ACHN (cell line): ENCODE results near the gene HK1.

Experiments used
- DNase-seq: peaks from one replicate; pipeline ENCODE4 v3.0.0-alpha.2; 2015
- in situ Hi-C: cut with HindIII; loops from 2 replicates; pipeline ENCODE4 v1.10.0; 2017; ENCODE audit warnings: low sequenced_read_pairs, low pct_ligation_motif_present, low pct_unique_long_range_greater_than_20kb

HK1 gene

DNA sequence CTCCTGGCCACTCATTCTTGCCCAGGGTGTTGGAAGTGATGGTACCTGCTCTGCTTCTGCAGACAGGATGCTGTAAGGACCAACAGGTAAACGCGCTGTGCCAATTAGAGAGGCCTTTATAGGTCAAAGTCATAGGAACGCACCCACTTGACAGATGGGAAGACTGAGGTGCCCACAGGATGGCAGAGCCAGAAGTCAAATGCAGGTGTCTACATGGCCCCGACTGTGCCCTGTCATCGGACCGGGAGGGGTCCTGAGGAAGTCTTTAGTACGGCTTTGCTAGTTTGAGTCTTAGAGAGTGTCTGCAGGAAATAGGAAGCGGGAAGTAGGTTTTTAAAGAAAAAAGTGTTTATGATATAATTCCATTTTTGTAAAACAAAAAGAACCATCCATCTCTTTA is 57.3 kb downstream of the HK1 start:
- in situ Hi-C loops: no loop called here
- no peak for DNase-seq

DNA sequence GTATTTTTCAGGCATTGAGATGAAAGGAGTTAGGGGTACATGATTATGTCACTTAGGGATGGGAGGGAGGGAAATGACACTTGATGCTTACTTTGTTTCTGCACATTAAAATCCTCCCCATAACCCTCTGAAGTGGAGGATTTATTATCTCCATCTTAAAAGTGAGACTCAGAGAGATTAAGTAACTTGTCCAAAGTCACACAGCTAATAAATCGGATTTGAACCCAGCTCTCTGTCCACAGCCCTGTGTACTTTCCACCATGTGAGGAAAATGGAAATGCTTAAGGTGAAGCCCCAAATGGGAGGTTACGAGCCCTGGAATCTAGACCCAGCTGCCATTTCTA is 58.6 kb downstream of the HK1 start:
- in situ Hi-C loops: no loop called here
- no peak for DNase-seq

GRCh38 chr10:69337296-69338132 is 59.2 kb downstream of the HK1 start:
- DNase-seq: no peak
- in situ Hi-C loops: no loop called here

GRCh38 chr10:69338133-69338456 is 59.8 kb downstream of the HK1 start:
- no peak for DNase-seq
- in situ Hi-C loops: no loop called here

GRCh38 chr10:69338547-69339450 is 60.5 kb downstream of the HK1 start:
- DNase-seq: no peak
- in situ Hi-C loops: no loop called here

- in situ Hi-C loops: no loop called here
- no peak for DNase-seq
These were observed 62.4 kb downstream of the HK1 start for GRCh38 chr10:69340695-69341094.

DNA sequence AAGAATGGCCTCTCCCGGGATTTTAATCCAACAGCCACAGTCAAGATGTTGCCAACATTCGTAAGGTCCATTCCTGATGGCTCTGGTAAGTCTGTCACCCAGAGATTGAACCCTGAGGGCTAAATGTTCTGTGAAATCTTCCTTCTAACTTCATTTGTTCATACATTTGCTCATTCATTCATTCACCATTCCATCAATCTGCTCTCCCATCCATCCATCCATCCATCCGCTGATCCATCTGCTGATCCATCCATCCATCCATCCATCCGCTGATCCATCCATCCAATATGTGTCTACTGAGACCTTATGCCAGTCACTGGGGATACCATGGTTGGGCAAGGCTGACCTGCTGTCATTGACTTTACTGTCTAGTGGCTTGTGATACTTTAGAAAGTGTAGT is 65.6 kb downstream of the HK1 start:
- in situ Hi-C loops: no loop called here
- DNase-seq: no peak

DNA sequence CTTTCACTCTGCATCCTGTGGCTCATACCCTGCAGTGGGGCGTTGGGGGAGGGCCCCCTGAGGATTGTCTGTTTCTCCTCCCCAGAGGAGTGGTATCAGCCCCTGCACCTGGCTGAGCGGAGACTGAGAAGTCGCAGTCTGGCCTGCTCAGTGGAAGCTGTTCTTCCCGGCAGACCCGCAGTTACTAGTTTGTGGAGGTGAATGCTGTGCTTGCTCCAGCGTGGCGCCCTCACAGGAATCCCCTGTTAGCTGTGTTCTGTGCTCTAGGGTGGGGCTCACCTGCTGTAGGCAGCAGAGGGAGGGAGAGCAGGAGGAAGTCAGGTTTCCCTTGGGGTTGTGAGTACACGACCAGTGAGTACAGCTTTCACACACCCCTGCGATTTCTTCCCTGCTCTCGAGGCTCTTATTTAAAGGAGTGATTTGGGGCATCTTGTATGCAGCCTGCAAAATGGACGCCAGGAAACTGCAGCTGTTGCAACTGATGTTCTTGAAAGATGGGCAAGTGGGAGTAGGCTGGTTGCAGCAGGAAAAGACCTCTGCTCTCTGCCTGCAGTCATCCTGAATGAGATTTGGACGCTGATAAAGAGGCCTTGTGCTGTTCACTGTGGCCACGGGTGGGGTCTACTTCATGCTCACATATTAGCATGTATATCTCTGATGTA is 66.4 kb downstream of the HK1 start:
- in situ Hi-C loops: no loop called here
- DNase-seq: no peak

- in situ Hi-C loops: no loop called here
- DNase-seq: no peak
These were observed 67.1 kb downstream of the HK1 start for GRCh38 chr10:69345402-69345801.

DNA sequence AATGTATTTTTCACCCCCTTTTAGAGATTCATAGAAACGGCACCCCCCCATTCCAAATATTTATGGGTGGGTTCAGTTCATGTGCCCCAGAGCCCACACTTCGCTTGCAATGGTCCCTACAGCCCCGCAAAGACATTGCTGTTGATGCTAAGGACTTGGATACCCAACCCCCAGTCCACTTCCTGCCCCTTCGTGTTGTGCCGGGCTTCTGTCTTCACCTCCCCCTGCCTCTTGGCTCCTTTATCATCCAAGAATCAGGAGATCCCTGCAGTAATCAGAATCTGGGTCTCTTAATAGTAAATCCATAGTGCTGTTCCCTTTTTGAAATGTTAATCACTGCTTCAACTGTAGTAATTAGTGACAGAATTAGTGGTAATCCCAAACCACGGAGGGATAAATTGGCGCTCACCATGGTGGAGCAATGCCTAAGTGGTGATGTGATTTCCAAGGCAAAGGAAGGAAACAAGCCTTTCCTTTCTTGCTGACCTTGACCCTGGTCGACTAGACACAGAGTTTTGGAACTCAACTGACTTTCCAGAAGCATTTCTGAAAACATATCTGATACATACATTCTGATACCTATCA is 67.7 kb downstream of the HK1 start:
- in situ Hi-C loops: no loop called here
- DNase-seq: no peak

DNA sequence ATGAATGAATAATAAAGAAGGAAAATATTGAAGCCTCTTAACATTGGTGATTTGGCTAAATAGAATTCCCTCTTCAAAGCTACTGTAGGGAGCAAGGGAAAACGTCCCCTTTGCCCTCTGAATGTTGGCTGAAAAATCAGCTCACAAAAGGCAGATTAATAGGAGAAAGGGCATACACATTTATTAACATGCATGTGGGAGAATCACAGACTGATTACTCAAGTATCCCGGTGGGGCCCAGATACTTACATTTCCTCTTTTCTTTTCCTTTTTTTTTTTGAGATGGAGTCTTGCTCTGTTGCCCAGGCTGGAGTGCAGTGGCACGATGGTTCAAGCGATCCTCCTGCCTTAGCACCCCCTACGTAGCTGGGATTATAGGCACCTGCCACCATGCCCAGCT is 68.5 kb downstream of the HK1 start:
- in situ Hi-C loops: no loop called here
- no peak for DNase-seq

DNA sequence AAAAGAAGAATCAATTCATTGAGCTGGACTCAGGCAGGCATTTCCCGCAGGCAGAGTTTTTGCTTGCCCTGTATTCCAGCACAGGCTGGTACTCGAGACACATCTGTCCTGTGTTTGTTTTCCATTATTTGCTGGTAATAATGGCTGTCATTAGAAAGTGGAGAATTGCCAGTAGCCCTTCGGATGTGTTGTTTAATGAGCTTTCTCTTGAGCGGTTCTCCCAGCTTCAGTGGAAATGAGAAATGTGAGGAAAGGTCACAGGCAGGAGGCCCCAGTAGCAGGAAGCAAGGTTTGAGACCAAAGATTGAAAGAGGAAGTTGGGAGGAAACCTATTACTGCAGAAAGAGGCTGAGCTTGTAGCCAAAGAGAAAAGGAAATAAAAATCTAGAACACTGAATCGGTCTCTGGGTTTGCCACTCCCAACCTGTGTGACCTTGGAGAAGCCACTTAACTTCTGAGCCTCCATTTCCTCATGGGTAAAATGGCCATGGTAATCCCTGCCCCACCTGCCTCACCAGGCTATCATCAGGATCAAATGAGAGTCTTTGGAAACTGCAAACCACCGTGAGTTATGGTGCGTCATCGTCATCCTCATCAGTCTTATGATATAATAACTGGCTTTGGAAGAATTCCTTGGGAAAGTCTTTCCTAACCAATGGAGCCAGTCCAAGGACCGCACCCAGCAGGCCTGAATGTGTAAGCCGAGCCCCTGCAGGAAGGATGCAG is 70.7 kb downstream of the HK1 start:
- DNase-seq: no peak
- in situ Hi-C loops: no loop called here

DNA sequence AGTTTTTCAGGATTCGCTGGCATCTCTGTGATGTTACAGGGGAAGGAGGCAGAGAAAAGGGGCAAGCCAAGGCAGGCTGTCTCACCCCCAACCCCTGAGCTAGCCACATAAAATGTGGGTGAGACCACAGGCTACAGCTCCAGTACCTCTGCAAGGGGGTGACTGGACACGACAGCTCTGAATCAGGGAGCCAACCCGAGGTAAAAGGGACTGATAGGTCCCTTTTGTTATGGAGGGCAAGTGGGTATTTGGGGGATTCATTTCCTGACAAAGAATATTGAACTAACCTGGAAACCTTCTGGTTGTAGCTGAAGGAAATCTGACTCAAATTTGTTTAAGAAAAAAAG is 71.2 kb downstream of the HK1 start:
- in situ Hi-C loops: no loop called here
- no peak for DNase-seq

GRCh38 chr10:69351589-69351988 is 73.3 kb downstream of the HK1 start:
- in situ Hi-C loops: no loop called here

GRCh38 chr10:69352569-69353264 is 74.4 kb downstream of the HK1 start:
- DNase-seq: no peak
- in situ Hi-C loops: no loop called here

More at GRCh38 chr10:69351589-69351988, 73.3 kb downstream of the HK1 start:
- no peak for DNase-seq

DNA sequence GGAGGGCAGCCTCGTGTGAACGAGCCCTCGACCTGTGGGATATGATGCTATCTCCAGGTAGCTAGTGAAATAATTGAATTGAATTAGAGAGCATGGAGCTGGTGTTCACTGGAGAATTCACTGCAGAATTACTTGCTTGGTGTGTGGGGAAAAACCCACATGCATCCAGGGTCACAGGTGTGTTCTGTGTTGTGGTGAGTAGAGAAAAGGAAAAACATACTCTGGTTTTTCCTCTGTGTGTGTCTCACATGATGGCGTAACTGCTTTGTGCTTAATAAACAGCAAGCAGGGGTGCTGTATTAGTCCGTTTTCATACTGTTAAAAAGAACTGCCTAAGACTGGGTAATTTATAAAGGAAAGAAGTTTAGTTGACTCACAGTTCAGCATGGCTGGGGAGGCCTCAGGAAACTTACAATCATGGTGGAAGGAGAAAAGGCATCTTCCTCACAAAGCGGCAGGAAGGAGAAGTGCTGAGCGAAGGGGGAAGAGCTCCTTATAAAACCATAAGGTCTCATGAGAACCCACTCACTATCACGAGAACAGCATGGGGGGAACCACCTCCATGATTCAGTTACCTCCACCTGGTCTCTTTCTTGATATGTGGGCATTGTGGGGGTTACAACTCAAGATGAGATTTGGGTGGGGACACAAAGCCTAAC is 75.8 kb downstream of the HK1 start:
- in situ Hi-C loops: no loop called here
- no peak for DNase-seq

GRCh38 chr10:69356187-69356586 is 77.9 kb downstream of the HK1 start:
- no peak for DNase-seq
- in situ Hi-C loops: no loop called here
